ENCODE data around the gene HSD17B4.

DNA sequence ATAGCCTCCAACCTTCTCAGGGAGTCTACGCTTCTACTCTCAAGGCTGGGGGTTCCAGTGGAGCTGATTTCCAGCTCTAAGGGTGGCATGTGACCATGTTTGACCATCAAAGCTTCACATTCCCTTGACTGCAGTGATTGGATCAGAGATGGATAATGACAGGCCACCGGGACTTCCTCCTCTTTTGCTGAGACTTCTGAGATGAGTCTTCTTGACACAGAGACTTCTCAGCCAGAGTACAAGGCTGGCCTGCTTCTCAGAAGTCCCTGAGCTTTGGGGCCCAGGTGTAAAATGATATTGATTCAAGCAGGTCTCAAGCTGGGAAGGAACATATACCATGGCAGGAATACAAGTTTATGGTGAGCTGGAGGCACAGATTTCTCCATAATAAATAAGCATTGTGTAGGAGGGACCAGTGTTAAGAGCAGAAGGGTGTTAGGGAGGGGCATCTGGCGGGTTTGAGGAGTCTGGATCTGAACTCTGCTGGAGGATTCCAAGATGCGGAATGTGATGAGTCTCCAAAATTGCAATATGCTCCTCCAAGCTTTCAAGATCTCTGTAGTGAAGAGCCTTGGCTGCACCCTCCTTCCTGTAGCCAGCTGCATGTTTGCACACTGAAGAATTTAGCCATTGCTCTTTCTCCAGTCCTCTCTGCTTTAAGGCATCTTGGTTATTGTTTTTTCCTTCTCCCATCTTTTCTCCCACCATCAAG lies 41.7 kb upstream of the HSD17B4 start:
- TF ChIP-seq, protein P1, sequence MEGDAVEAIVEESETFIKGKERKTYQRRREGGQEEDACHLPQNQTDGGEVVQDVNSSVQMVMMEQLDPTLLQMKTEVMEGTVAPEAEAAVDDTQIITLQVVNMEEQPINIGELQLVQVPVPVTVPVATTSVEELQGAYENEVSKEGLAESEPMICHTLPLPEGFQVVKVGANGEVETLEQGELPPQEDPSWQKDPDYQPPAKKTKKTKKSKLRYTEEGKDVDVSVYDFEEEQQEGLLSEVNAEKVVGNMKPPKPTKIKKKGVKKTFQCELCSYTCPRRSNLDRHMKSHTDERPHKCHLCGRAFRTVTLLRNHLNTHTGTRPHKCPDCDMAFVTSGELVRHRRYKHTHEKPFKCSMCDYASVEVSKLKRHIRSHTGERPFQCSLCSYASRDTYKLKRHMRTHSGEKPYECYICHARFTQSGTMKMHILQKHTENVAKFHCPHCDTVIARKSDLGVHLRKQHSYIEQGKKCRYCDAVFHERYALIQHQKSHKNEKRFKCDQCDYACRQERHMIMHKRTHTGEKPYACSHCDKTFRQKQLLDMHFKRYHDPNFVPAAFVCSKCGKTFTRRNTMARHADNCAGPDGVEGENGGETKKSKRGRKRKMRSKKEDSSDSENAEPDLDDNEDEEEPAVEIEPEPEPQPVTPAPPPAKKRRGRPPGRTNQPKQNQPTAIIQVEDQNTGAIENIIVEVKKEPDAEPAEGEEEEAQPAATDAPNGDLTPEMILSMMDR (IDR thresholded peaks at IDR 0.05) = no peak
- no peak for TF ChIP-seq POLR2A (IDR thresholded peaks at IDR 0.05)

Measured in heart left ventricle (tissue), 13 donors.